Measurements from ENCODE around the gene CDSN. TPM values are rescaled to one million over a fixed set of nuclear protein-coding genes. Genes with fewer than 3 reads are reported as not detected.

CDSN gene
- total RNA-seq, 1 donor from 2014 or later = not detected

GRCh38 chr6:31090973-31091364 is 29.3 kb downstream of the CDSN start:
- intact Hi-C loops (cut with micrococcal nuclease) = no loop called here

DNA sequence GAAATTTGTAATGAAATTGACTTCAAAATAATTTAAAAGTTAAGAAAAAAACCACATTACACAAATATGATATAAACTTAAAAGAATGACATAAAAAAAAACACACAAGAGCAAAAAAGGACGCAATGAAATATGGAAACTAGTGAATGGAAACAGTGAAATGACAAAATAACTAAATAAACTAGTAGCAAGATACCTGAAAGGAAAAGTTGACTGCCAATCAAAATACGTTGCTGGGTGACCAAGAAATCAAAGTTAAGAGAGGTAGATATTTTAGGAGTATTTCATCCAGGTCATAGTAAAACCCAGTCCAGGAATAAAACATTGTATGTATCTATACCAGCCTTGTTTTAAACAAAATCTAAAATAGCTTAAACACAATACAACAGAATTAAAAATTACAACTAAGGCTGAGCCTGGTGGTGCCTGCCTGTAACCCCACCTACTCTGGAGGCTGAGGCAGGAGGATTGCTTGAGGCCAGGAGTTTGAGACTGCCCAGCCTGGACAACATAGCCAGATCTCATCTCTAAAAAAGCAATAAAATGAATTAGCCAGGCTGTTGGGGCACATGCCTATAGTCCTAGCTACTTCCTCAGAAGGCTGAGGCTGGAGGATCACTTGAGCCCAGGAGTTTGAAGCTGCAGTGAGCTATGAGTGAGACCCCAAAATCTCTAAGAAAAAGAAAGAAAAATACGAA is 29.8 kb downstream of the CDSN start:
- intact Hi-C loops (cut with micrococcal nuclease) = no loop called here

DNA sequence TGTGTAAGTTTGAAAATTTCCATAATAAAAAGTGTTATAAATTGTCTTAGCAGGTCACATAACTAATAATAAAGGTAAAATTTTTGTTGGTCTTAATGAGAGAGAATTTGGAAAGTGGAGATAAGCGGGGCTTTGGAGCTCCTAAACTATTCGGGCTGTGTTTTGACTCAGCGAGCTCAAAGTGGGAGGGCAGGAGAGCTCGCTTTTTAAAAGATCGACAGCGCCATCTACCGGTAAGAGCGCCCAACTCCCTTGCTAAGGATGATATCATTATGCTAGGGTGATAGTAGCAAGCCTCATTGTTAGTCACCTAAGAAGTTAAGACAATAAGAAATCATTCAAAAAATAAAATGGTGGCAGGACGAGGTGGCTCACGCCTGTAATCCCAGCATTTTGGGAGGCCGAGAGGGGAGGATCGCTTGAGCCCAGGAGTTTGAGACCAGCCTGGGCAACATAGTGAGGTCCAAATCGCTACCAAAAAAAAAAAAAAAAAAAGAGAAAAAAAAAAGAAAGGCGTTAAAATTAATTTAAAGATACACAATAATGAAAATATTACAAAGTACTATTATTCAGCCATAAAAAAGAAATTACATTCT is 32.7 kb downstream of the CDSN start:
- intact Hi-C loops (cut with micrococcal nuclease) = loop anchor here (1.0 to 5.0 kb wide), 2 partner anchors 172 to 345 kb away; partner anchors contain the start of genes FLOT1 and IER3

GRCh38 chr6:31086788-31087440 is 33.3 kb downstream of the CDSN start:
- intact Hi-C loops (cut with micrococcal nuclease) = loop anchor here (1.0 to 5.0 kb wide), 2 partner anchors 172 to 345 kb away; partner anchors contain the start of genes FLOT1 and IER3

- intact Hi-C loops (cut with micrococcal nuclease) = loop anchor here (5.0 kb wide), 1 partner anchor 257 kb away; no protein-coding TSS in a partner anchor
Measured at GRCh38 chr6:31083742-31084354, 36.4 kb downstream of the CDSN start.

DNA sequence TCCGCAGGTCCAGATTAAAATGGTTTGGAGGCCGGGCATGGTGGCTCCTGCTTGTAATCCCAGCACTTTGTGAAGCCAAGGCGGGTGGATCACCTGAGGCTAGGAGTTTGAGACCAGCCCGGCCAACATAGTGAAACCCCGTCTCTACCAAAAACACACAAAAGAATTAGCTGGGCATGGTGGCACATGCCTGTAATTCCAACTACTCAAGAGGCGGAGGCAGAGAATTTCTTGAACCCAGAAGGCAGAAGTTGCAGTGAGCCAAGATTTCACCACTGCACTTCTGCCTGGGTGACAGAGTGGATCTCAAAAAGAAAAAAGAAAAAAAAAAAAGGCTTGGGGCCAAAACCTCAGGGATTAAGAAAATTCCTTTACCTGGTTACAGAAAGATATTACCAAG is 38.4 kb downstream of the CDSN start:
- intact Hi-C loops (cut with micrococcal nuclease) = loop anchor here (5.0 kb wide), 1 partner anchor 255 kb away; no protein-coding TSS in a partner anchor

GRCh38 chr6:31079656-31080261 is 40.5 kb downstream of the CDSN start:
- intact Hi-C loops (cut with micrococcal nuclease) = loop anchor here (2.0 to 5.0 kb wide), 2 partner anchors 165 to 252 kb away; partner anchors contain the start of gene VARS2

DNA sequence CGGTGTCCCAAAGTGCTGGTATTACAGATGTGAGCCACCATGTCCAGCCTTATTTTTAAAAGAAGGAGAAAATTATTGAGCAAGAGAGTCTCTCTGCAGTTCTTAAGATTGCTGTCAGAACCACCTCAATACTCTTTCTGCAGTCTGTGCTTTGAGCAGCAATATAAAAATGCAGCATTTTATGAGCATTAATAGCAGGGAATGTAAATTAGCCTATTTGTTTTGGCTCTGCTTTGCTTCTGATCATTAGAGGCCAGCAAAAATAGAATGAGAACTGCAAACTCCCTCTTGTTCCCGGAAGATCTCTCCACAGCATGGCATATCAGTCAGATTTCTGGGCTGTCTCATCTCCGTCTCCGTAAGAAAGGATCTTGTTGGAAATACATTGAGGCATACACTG is 43.6 kb downstream of the CDSN start:
- intact Hi-C loops (cut with micrococcal nuclease) = no loop called here

DNA sequence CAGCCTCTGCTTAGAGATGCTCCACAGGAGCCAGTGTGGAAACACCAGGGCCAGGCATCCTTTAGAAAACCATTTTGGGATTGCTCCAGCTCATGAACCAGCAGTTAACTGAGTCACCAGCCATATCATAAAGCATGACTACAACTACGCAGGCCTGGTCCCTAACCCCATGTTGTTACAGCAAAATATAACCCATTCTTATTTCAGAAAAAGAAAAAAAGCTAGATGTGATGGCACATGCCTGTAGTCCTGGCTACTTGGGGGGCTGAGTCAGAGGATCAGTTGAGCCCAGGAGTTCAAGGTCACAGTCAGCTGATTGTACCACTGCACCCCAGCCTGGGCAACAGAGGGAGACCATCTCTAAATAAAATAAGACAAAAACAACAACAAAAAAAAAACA is 44.7 kb downstream of the CDSN start:
- intact Hi-C loops (cut with micrococcal nuclease) = no loop called here

DNA sequence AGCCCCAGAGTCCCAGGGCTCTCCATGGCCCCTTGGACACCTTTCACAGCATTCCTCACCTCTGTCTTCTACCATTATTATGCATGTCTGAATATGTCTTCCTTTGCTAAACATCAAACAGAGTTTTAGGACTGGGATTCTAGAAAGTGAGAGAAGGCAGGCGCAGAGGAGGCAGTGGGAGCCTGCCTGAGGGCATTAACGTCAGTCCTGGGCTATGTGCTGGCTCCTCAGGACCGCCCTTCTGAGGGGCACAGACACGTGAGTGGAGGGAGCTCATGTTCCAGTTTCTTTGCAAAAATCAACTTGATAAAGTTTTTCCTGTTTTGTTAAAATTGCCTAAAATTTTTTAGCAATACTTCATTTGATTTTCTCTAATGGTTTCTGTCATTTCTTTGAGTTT is 45.8 kb downstream of the CDSN start:
- intact Hi-C loops (cut with micrococcal nuclease) = no loop called here

DNA sequence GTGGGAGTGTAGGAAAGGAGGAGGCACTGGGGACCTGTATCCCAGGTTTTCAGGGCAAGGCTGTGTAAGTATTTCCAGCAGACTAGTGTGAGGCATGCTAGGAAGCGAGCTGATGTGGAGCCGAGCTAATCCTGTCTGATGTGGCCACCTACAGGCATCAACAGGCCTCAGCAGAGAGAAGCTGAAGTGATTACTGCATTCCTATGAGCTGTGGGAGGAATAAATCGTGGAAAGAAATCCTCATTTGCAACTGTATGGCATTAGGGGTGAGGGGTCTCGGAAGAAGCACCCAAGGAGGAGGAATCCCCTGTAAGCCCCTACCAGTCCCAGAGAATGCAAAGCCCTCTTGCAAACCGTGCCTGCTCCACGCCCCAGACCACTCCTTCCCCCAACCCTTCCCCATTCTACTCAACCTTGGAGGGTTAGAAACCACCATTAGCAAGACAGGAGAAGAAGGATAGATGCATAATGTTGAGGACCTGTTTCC is 49.5 kb downstream of the CDSN start:
- intact Hi-C loops (cut with micrococcal nuclease) = no loop called here

- intact Hi-C loops (cut with micrococcal nuclease) = loop anchor here (5.0 kb wide), 1 partner anchor 152 kb away; no protein-coding TSS in a partner anchor
Measured at GRCh38 chr6:31068669-31069340, 51.4 kb downstream of the CDSN start.

DNA sequence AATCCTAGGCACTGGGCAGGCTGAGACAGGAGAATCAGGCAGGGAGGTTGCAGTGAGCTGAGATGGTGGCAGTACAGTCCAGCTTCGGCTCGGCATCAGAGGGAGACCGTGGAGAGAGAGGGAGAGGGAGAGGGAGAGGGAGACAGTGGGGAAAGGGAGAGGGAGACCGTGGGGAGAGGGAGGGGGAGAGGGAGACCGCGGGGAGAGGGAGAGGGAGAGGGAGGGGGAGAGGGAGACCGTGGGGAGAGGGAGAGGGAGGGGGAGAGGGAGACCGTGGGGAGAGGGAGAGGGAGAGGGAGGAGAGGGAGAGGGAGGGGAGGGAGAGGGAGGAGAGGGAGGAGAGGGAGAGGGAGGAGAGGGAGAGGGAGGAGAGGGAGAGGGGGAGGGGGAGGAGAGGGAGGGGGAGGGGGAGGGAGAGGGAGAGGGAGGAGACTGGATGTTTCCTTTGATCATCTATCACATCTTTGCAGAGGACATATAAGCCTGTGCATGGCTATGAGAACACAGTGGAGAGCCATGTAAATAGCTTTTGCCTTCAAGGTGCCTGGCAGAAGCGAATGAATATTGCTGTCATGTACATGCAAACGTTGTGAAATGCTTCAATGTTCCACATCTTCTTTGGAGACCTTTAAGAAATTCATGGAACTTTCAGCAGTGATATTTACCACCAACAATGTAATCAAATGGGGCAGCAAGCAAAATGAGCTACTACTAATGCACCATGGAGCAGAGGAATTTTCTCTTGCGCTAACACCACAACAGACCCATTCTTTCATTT is 52.2 kb downstream of the CDSN start:
- intact Hi-C loops (cut with micrococcal nuclease) = loop anchor here (5.0 kb wide), 1 partner anchor 151 kb away; no protein-coding TSS in a partner anchor

DNA sequence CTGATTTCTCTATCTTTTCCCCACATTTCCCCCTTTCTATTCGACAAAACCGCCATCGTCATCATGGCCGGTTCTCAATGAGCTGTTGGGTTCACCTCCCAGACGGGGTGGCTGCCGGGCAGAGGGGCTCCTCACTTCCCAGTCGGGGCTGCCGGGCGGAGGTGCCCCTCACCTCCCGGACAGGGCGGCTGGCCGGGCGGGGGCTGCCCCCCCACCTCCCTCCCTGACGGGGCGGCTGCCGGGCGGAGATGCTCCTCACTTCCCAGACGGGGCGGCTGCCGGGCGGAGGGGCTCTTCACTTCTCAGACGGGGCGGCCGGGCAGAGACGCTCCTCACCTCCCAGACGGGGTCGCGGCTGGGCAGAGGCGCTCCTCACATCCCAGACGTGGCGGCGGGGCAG is 53.2 kb downstream of the CDSN start:
- intact Hi-C loops (cut with micrococcal nuclease) = loop anchor here (5.0 kb wide), 1 partner anchor 150 kb away; no protein-coding TSS in a partner anchor

DNA sequence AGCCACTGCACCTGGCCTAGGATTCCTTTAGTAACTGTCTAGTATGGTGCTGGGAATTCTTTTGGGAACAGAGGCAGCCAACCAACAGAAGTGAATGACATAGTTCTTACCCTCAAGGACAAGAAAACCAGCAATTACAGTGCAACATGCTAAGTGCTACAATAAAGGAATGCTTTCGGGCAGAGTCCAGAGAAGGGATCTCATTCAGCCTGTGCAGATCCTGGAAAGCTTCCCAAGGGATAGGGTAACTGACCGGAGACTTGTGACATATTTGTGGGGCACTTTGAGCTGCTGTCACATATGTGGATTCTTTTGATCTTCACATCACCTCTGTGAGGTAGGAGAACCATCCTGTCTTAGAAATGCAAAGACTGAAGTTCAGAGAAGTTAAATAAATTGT is 54.7 kb downstream of the CDSN start:
- intact Hi-C loops (cut with micrococcal nuclease) = loop anchor here (5.0 kb wide), 1 partner anchor 148 kb away; no protein-coding TSS in a partner anchor

All from T-helper 2 cell treated with Interferon-gamma antibody and Interleukin-4, amounts not matched to agents 100 ng/mL and 5 ng/mL, for 36 hours (primary cell).